ENCODE measurements around the gene ANKRD30A. TPM values are rescaled to one million over a fixed set of nuclear protein-coding genes. Genes with fewer than 3 reads are reported as not detected.
A peak's percentile ranks its signal among the peaks of the same experiment; 100 is the strongest.
"Not testable (repeated sequence)": the region's sequence is repeated elsewhere in the genome, so short reads cannot be mapped to it uniquely, and the experiment has no call there.

Gene ANKRD30A, protein sequence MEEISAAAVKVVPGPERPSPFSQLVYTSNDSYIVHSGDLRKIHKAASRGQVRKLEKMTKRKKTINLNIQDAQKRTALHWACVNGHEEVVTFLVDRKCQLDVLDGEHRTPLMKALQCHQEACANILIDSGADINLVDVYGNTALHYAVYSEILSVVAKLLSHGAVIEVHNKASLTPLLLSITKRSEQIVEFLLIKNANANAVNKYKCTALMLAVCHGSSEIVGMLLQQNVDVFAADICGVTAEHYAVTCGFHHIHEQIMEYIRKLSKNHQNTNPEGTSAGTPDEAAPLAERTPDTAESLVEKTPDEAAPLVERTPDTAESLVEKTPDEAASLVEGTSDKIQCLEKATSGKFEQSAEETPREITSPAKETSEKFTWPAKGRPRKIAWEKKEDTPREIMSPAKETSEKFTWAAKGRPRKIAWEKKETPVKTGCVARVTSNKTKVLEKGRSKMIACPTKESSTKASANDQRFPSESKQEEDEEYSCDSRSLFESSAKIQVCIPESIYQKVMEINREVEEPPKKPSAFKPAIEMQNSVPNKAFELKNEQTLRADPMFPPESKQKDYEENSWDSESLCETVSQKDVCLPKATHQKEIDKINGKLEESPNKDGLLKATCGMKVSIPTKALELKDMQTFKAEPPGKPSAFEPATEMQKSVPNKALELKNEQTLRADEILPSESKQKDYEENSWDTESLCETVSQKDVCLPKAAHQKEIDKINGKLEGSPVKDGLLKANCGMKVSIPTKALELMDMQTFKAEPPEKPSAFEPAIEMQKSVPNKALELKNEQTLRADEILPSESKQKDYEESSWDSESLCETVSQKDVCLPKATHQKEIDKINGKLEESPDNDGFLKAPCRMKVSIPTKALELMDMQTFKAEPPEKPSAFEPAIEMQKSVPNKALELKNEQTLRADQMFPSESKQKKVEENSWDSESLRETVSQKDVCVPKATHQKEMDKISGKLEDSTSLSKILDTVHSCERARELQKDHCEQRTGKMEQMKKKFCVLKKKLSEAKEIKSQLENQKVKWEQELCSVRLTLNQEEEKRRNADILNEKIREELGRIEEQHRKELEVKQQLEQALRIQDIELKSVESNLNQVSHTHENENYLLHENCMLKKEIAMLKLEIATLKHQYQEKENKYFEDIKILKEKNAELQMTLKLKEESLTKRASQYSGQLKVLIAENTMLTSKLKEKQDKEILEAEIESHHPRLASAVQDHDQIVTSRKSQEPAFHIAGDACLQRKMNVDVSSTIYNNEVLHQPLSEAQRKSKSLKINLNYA (N-terminal part only)
- total RNA-seq (10 to 100 TPM; 11.9 to 32.1 TPM), polyA plus RNA-seq (ENCODE audit: insufficient read depth, low read depth, low replicate concordance) (1.2 TPM)
- long read RNA-seq, donor 1, result 0 reads
- long read RNA-seq, donor 2, result 0 reads

DNA sequence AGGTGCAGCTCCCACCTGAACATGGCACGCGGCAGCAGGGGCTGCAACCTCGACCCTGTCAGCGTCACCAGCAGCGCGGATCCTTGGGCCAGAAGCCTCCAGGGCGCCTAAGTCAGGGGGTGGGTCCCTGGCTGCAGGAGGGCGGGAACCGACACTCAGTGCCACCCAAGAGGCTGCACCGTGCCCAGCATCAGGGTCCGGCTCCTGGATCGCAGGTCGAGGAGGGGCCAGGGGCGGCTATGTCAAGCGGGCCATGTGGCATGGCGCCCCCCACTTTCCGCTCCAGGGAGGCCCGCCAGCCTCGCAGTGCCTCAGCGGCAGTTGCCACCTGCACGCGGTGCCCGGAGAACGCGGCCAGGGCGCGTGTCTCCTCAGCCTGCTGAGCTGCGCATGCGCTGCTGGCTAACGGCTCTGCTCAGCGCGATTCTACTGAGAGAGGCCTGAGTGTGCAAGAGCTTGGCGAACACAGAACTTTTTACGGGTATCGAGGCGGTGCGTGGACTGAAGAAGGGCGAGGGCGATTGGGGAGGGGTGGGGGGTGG, at the start of gene ANKRD30A:
ANKRD30A (plus strand) TSS at position 408 of the 542 bp plus-strand sequence. CDS start 190 bp downstream, outside the sequence.
- peak; percentile 43 for DNase-seq
- no peaks in the 10 kb centered on the region for H3K27me3 ChIP-seq

DNA sequence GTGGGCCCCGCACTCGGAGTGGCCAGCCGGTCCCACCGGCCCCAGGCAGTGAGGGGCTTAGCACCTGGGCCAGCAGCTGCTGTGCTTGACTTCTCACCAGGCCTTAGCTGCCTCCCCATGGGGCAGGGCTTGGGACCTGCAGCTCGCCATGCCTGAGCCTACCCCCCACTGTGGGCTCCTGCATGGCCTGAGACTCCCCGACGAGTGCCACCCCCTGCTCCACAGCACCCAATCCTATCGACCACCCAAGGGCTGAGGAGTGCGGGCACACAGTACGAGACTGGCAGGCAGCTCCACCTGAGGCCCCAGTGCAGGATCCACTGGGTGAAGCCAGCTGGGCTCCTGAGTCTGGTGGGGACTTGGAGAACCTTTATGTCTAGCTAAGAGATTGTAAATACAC, 49.3 kb upstream of the ANKRD30A start:
- H3K9me3 ChIP-seq; H3K27ac ChIP-seq; intact Hi-C loops (cut with DNase I; ENCODE audit: low total_unique reads); DNase-seq; H3K4me1 ChIP-seq; H3K27me3 ChIP-seq; H3K36me3 ChIP-seq (ENCODE audit: low read depth, missing control alignments): not testable (repeated sequence)
- WGBS, 2 donors, result 65 to 81% methylated on average over 9 to 10 of the region's 10 CpGs
- H3K4me3 ChIP-seq, result peak overlapping the region in 1 of 2 donors; percentile 0

More for the DNA sequence above, at the start of gene ANKRD30A:
- intact Hi-C loops (cut with DNase I; ENCODE audit: low total_unique reads), result no loop called here
- H3K36me3 ChIP-seq (ENCODE audit: low read depth, missing control alignments), result no peaks in the 10 kb centered on the region
- no peaks in the 10 kb centered on the region for H3K4me1 ChIP-seq
- peak within 1 kb of the TSS; percentile 46 to 57 for H3K4me3 ChIP-seq
- peak within 1 kb of the TSS in 1 of 2 donors; percentile 30 for H3K27ac ChIP-seq
- no peaks in the 10 kb centered on the region for H3K9me3 ChIP-seq
- WGBS, 2 donors, result 63 to 75% methylated on average over 7 to 39 of the region's 39 CpGs
- TF ChIP-seq CTCF (IDR thresholded peaks at IDR 0.05) (no peak), POLR2A (IDR thresholded peaks at IDR 0.05) (no peak)

GRCh38 chr10:37095792-37096573, 29.4 kb upstream of the ANKRD30A start:
- Histone ChIP-seq H3K36me3 (ENCODE audit: low read depth, missing control alignments) (no peaks in the 10 kb centered on the region), H3K9me3 (no peaks in the 10 kb centered on the region), H3K4me3 (no peak overlapping the region), H3K27me3 (no peaks in the 10 kb centered on the region), H3K4me1 (no peaks in the 10 kb centered on the region), H3K27ac (no peak overlapping the region)
- TF ChIP-seq POLR2A (IDR thresholded peaks at IDR 0.05), result no peak
- TF ChIP-seq CTCF (IDR thresholded peaks at IDR 0.05), result no peak
- WGBS, 2 donors, result 22% methylated on average over 3 of the region's 3 CpGs
- intact Hi-C loops (cut with DNase I; ENCODE audit: low total_unique reads), result no loop called here
- DNase-seq, result no peak

DNA sequence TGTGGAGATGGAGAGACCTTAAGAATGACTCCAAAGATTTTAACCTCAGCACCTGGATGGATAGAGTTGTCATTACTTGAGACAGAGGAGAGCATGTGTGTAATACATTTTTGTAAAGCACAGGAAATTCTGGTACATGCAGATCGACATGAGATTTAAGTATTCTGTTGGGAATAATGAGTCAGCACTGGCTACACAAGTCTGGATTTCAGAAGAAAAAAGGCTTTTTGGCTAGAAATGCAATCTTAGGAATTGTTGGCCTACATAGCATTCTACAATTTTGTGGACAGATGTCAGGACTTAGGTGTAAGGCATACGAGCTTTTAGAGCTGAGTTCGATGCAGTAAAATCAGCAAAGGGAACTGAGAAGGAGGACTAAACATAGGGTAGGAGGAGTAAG, 24.1 kb upstream of the ANKRD30A start:
- DNase-seq, result no peak
- H3K4me1 ChIP-seq, result no peaks in the 10 kb centered on the region
- no peak for TF ChIP-seq CTCF (IDR thresholded peaks at IDR 0.05)
- no peak for TF ChIP-seq POLR2A (IDR thresholded peaks at IDR 0.05)
- no peaks in the 10 kb centered on the region for H3K27me3 ChIP-seq
- H3K27ac ChIP-seq, result no peak overlapping the region
- intact Hi-C loops (cut with DNase I; ENCODE audit: low total_unique reads), result no loop called here
- no peaks in the 10 kb centered on the region for H3K9me3 ChIP-seq
- WGBS, 2 donors, result 69 to 71% methylated on average over 3 of the region's 3 CpGs
- no peak overlapping the region for H3K4me3 ChIP-seq
- H3K36me3 ChIP-seq (ENCODE audit: low read depth, missing control alignments), result no peaks in the 10 kb centered on the region

Data from testis (tissue), 5 donors.